HepG2 (cell line): Measurements from ENCODE around the gene ZBTB32. TPM values are rescaled to one million over a fixed set of nuclear protein-coding genes. Genes with fewer than 3 reads are reported as not detected.

Experiments
- AKAP8 ChIP-seq: sonication (generic); formaldehyde crosslinking; IDR thresholded peaks from 2 replicates; pipeline ENCODE4 v1.5.1; 2020; ENCODE audit warnings: mild to moderate bottlenecking, missing genetic modification reagents
- ATF1 ChIP-seq: IDR thresholded peaks from 2 replicates; pipeline ENCODE4 v1.6.1; 2016; ENCODE audit warnings: mild to moderate bottlenecking, control low read depth
- ELF3 ChIP-seq: IDR thresholded peaks from 2 replicates; pipeline ENCODE4 v1.6.1; 2016; ENCODE audit warnings: missing genetic modification reagents, missing compliant biosample characterization
- HOXA3 ChIP-seq: sonication (generic); formaldehyde crosslinking; IDR thresholded peaks from 2 replicates; pipeline ENCODE4 v1.5.0; 2020; ENCODE audit warnings: missing genetic modification reagents
- MED1 ChIP-seq: sonication (generic); formaldehyde crosslinking; IDR thresholded peaks from 2 replicates; pipeline ENCODE4 v1.4.0; 2020; ENCODE audit warnings: missing genetic modification reagents
- MXD4 ChIP-seq: IDR thresholded peaks from 2 replicates; pipeline ENCODE4 v1.6.1; 2016; ENCODE audit warnings: mild to moderate bottlenecking, missing biosample characterization, missing genetic modification reagents
- PHF20 ChIP-seq: sonication (generic); formaldehyde crosslinking; IDR thresholded peaks from 2 replicates; pipeline ENCODE4 v1.5.0; 2020; ENCODE audit warnings: mild to moderate bottlenecking, missing genetic modification reagents
- SAP130 ChIP-seq: IDR thresholded peaks from 2 replicates; pipeline ENCODE4 v1.6.1; 2016; ENCODE audit warnings: low read depth
- SMARCC2 ChIP-seq: fragments of 450-650 bp; IDR thresholded peaks from 2 replicates; pipeline ENCODE4 v1.6.1; 2017; ENCODE audit warnings: antibody characterized with exemption, mild to moderate bottlenecking
- ZFAT ChIP-seq: sonication (generic); formaldehyde crosslinking; conservative IDR thresholded peaks from 2 replicates; pipeline ENCODE4 v1.8.1; 2023; ENCODE audit warnings: missing genetic modification reagents, inconsistent platforms
- ZFP41 ChIP-seq: sonication (generic); formaldehyde crosslinking; IDR thresholded peaks from 2 replicates; pipeline ENCODE4 v1.4.0; 2020; ENCODE audit warnings: mild to moderate bottlenecking, missing genetic modification reagents, borderline replicate concordance
- ZNF737 ChIP-seq: sonication (generic); formaldehyde crosslinking; IDR thresholded peaks from 2 replicates; pipeline ENCODE4 v1.5.0; 2020; ENCODE audit warnings: missing genetic modification reagents, mild to moderate bottlenecking, borderline replicate concordance
- ZNF776 ChIP-seq: sonication (generic); formaldehyde crosslinking; IDR thresholded peaks from 2 replicates; pipeline ENCODE4 v1.4.0; 2020; ENCODE audit warnings: mild to moderate bottlenecking, missing genetic modification reagents
- polyA plus RNA-seq, 8 experiments: library from polyadenylated mRNA; depleted of rRNA in 3 of 8; stranded (reverse) in 7 of 8; unstranded in 1 of 8; fragments of >200 nt; fragmentation: Illumina TruSeq in 4 of 8; extraction: Trizol in 4 of 8; gene quantifications; 2 replicates each; pipeline versions ENCODE4 v1.2.1 to v1.2.3, GENCODE V29; 2011 to 2016; ENCODE audit warnings: low read depth in 4 of 8, missing spikeins in 1 of 8, mixed read lengths in 1 of 8; ENCODE audit not compliant: insufficient read depth in 1 of 8
- total RNA-seq, 5 experiments: library from RNA; depleted of rRNA; stranded (reverse); fragments of >200 nt; fragmentation: Illumina TruSeq; extraction: Trizol; gene quantifications; 2 replicates each; pipeline ENCODE4 v1.2.3, GENCODE V29; 2016; ENCODE audit warnings: low read depth in 1 of 5
- TF ChIP-seq, protein P1 (sequence below): sonication (generic); formaldehyde crosslinking; conservative IDR thresholded peaks from 2 replicates; pipeline ENCODE4 v1.8.1; 2023; ENCODE audit warnings: missing genetic modification reagents
- TF ChIP-seq, protein P2 (sequence below): sonication (generic); formaldehyde crosslinking; IDR thresholded peaks from 2 replicates; pipeline ENCODE4 v1.4.0; 2020; ENCODE audit warnings: missing genetic modification reagents, borderline replicate concordance
- TF ChIP-seq, protein P3 (sequence below): conservative IDR thresholded peaks from 2 replicates; pipeline ENCODE4 v1.6.1; 2018; ENCODE audit warnings: missing genetic modification reagents
- TF ChIP-seq, protein P4 (sequence below): sonication (generic); formaldehyde crosslinking; IDR thresholded peaks from 2 replicates; pipeline ENCODE4 v1.4.0; 2020; ENCODE audit warnings: missing genetic modification reagents, borderline replicate concordance
- TF ChIP-seq, protein P5 (sequence below): IDR thresholded peaks from 2 replicates; pipeline ENCODE4 v1.6.1; 2016; ENCODE audit warnings: missing biosample characterization, missing genetic modification reagents, low read depth

Gene ZBTB32
- total and polyA plus RNA-seq, 2 of the 13 experiments (the other 11 are each of a cell fraction or from before 2014, with no cell fraction given) = not detected

DNA sequence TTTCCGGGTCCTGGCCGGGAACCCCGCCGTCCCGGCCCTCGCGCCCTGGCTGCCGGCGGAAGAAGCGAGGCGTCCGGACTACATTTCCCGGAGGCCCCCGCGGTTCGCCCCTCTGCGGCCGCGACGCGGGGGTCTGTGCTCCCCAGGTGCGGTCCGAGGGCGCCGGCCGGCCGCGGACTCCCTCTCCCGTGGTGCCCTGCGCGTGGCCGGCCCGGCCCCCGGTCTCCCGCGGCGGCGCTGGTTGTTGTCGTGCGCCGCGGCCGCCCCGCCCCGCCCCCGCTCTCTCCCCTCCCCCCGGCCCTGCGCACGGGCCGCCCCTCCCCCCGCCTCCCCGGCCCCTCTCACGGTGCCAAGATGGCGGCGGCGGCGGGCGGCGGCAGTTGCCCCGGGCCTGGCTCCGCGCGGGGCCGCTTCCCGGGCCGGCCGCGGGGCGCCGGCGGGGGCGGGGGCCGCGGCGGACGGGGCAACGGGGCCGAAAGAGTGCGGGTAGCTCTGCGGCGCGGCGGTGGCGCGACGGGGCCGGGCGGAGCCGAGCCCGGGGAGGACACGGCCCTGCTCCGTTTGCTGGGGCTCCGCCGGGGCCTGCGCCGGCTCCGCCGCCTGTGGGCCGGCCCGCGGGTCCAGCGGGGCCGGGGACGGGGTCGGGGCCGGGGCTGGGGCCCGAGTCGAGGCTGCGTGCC, 13.4 kb downstream of the ZBTB32 start, which contains the start of gene KMT2B (continued):
- TF ChIP-seq, protein P1, sequence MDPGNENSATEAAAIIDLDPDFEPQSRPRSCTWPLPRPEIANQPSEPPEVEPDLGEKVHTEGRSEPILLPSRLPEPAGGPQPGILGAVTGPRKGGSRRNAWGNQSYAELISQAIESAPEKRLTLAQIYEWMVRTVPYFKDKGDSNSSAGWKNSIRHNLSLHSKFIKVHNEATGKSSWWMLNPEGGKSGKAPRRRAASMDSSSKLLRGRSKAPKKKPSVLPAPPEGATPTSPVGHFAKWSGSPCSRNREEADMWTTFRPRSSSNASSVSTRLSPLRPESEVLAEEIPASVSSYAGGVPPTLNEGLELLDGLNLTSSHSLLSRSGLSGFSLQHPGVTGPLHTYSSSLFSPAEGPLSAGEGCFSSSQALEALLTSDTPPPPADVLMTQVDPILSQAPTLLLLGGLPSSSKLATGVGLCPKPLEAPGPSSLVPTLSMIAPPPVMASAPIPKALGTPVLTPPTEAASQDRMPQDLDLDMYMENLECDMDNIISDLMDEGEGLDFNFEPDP (CRISPR knock-in tag) = no peak
- TF ChIP-seq MXD4 (CRISPR knock-in tag) = 0 out of 2 replicates have a peak, but pooled peaks have one; percentile 12
- TF ChIP-seq SAP130 (CRISPR knock-in tag) = peak; percentile 28; the same call in 1 of the 2 replicates
- TF ChIP-seq, protein P2, sequence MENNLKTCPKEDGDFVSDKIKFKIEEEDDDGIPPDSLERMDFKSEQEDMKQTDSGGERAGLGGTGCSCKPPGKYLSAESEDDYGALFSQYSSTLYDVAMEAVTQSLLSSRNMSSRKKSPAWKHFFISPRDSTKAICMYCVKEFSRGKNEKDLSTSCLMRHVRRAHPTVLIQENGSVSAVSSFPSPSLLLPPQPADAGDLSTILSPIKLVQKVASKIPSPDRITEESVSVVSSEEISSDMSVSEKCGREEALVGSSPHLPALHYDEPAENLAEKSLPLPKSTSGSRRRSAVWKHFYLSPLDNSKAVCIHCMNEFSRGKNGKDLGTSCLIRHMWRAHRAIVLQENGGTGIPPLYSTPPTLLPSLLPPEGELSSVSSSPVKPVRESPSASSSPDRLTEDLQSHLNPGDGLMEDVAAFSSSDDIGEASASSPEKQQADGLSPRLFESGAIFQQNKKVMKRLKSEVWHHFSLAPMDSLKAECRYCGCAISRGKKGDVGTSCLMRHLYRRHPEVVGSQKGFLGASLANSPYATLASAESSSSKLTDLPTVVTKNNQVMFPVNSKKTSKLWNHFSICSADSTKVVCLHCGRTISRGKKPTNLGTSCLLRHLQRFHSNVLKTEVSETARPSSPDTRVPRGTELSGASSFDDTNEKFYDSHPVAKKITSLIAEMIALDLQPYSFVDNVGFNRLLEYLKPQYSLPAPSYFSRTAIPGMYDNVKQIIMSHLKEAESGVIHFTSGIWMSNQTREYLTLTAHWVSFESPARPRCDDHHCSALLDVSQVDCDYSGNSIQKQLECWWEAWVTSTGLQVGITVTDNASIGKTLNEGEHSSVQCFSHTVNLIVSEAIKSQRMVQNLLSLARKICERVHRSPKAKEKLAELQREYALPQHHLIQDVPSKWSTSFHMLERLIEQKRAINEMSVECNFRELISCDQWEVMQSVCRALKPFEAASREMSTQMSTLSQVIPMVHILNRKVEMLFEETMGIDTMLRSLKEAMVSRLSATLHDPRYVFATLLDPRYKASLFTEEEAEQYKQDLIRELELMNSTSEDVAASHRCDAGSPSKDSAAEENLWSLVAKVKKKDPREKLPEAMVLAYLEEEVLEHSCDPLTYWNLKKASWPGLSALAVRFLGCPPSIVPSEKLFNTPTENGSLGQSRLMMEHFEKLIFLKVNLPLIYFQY = peak; percentile 37; the same call in 1 of the 2 replicates
- no peak for TF ChIP-seq ZNF776
- TF ChIP-seq, protein P3, sequence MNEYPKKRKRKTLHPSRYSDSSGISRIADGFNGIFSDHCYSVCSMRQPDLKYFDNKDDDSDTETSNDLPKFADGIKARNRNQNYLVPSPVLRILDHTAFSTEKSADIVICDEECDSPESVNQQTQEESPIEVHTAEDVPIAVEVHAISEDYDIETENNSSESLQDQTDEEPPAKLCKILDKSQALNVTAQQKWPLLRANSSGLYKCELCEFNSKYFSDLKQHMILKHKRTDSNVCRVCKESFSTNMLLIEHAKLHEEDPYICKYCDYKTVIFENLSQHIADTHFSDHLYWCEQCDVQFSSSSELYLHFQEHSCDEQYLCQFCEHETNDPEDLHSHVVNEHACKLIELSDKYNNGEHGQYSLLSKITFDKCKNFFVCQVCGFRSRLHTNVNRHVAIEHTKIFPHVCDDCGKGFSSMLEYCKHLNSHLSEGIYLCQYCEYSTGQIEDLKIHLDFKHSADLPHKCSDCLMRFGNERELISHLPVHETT (CRISPR knock-in tag) = peak; percentile 96
- no peak for TF ChIP-seq SMARCC2
- TF ChIP-seq ELF3 (CRISPR knock-in tag) = peak; percentile 51; the same call in 1 of the 2 replicates
- TF ChIP-seq, protein P4, sequence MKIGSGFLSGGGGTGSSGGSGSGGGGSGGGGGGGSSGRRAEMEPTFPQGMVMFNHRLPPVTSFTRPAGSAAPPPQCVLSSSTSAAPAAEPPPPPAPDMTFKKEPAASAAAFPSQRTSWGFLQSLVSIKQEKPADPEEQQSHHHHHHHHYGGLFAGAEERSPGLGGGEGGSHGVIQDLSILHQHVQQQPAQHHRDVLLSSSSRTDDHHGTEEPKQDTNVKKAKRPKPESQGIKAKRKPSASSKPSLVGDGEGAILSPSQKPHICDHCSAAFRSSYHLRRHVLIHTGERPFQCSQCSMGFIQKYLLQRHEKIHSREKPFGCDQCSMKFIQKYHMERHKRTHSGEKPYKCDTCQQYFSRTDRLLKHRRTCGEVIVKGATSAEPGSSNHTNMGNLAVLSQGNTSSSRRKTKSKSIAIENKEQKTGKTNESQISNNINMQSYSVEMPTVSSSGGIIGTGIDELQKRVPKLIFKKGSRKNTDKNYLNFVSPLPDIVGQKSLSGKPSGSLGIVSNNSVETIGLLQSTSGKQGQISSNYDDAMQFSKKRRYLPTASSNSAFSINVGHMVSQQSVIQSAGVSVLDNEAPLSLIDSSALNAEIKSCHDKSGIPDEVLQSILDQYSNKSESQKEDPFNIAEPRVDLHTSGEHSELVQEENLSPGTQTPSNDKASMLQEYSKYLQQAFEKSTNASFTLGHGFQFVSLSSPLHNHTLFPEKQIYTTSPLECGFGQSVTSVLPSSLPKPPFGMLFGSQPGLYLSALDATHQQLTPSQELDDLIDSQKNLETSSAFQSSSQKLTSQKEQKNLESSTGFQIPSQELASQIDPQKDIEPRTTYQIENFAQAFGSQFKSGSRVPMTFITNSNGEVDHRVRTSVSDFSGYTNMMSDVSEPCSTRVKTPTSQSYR (CRISPR knock-in tag) = peak; percentile 62; the same call in 1 of the 2 replicates
- TF ChIP-seq ZNF737 (CRISPR knock-in tag) = no peak
- peak; percentile 53; the same call in 1 of the 2 replicates for TF ChIP-seq HOXA3 (CRISPR knock-in tag)
- no peak for TF ChIP-seq ZFP41 (CRISPR knock-in tag)
- TF ChIP-seq AKAP8 = no peak
- peak; percentile 67 for TF ChIP-seq ATF1 (CRISPR knock-in tag)
- TF ChIP-seq, protein P5, sequence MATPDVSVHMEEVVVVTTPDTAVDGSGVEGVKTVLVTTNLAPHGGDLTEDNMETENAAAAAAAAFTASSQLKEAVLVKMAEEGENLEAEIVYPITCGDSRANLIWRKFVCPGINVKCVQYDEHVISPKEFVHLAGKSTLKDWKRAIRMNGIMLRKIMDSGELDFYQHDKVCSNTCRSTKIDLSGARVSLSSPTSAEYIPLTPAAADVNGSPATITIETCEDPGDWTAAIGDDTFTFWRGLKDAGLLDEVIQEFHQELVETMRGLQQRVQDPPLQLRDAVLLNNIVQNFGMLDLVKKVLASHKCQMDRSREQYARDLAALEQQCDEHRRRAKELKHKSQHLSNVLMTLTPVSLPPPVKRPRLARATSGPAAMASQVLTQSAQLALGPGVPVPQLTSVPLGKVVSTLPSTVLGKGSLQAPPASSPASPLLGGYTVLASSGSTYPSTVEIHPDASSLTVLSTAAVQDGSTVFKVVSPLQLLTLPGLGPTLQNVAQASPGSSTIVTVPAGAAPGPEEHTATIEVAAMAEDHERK (CRISPR knock-in tag) = peak; percentile 31
- TF ChIP-seq PHF20 = 0 out of 2 replicates have a peak, but pooled peaks have one; percentile 21
- TF ChIP-seq MED1 (CRISPR knock-in tag) = 0 out of 2 replicates have a peak, but pooled peaks have one; percentile 18
- 0 out of 2 replicates have a peak, but pooled peaks have one; percentile 18 for TF ChIP-seq ZFAT (CRISPR knock-in tag)
